Brain microvascular endothelial cell (primary cell): ENCODE results near the gene CEBPG.

Experiments used
- DNase-seq: peaks from one replicate; pipeline ENCODE4 v3.0.0-alpha.2; 2020
- H3K27ac ChIP-seq: fragments of 250-450 bp; sonication (Bioruptor Pico); 2 replicates; pipeline ENCODE4 v1.5.1; 2020; ENCODE audit warnings: mild to moderate bottlenecking, moderate library complexity
- H3K27me3 ChIP-seq: fragments of 250-450 bp; sonication (Bioruptor Pico); replicated peaks from 2 replicates; pipeline ENCODE4 v1.5.1; 2020; ENCODE audit warnings: mild to moderate bottlenecking
- H3K36me3 ChIP-seq: fragments of 250-450 bp; sonication (Bioruptor Pico); replicated peaks from 2 replicates; pipeline ENCODE4 v1.5.1; 2020; ENCODE audit warnings: mild to moderate bottlenecking
- H3K4me3 ChIP-seq: 2 replicates; pipeline ENCODE4 v1.5.1; 2011; ENCODE audit warnings: low read depth, mild to moderate bottlenecking, control low read depth, low read length, moderate library complexity
- CTCF ChIP-seq: IDR thresholded peaks from 2 replicates; pipeline ENCODE4 v1.5.1; 2011; ENCODE audit warnings: low read depth, mild to moderate bottlenecking, moderate library complexity, low read length, control low read depth, inconsistent platforms; ENCODE audit errors: missing control alignments
- in situ Hi-C: cut with HindIII; loops from 2 replicates; pipeline ENCODE4 v1.10.0; 2017; ENCODE audit warnings: low sequenced_read_pairs, low pct_ligation_motif_present

Gene CEBPG

GRCh38 chr19:33366127-33366526, 7.4 kb upstream of the CEBPG start:
- Histone ChIP-seq H3K4me3 (no peak overlapping the region), H3K36me3 (no peaks in the 10 kb centered on the region), H3K27ac (no peak overlapping the region), H3K27me3 (peaks cover 2% of the 10 kb centered on the region)
- no peak for DNase-seq
- in situ Hi-C loops, result no loop called here
- no peak for TF ChIP-seq CTCF

DNA sequence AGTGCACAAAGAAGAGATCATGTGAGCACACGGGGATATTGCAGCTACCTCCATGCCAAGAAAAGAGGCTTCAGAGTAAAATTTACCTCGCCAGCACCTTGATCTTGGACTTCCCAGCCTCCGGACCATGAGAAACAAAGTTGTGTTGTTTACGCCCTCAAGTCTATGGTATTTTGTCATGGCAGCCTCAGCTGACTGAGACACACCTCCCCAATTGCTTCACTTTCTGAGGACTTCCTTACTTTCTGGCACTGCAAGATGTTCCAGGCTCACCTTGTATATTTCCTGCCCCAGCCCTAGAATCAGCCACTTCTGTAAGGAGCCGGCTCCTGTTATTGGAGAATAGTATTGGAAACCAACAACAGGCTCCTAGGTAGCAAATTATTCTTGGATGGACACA, 6.6 kb upstream of the CEBPG start:
- in situ Hi-C loops, result no loop called here
- no peaks in the 10 kb centered on the region for H3K36me3 ChIP-seq
- DNase-seq, result no peak
- no peak overlapping the region for H3K4me3 ChIP-seq
- TF ChIP-seq CTCF, result no peak
- no peak overlapping the region for H3K27ac ChIP-seq
- peaks cover 2% of the 10 kb centered on the region for H3K27me3 ChIP-seq

- DNase-seq, result peak; percentile 36
- H3K27ac ChIP-seq, result no peak overlapping the region
- in situ Hi-C loops, result no loop called here
- no peaks in the 10 kb centered on the region for H3K27me3 ChIP-seq
- no peaks in the 10 kb centered on the region for H3K36me3 ChIP-seq
- H3K4me3 ChIP-seq, result no peak overlapping the region
- no peak for TF ChIP-seq CTCF
These were observed 5.2 kb upstream of the CEBPG start for GRCh38 chr19:33368074-33368864.

- no peak overlapping the region for H3K4me3 ChIP-seq
- no peak overlapping the region for H3K27ac ChIP-seq
- H3K36me3 ChIP-seq, result no peaks in the 10 kb centered on the region
- no peak for DNase-seq
- no peaks in the 10 kb centered on the region for H3K27me3 ChIP-seq
- in situ Hi-C loops, result no loop called here
- no peak for TF ChIP-seq CTCF
These were observed 2.7 kb upstream of the CEBPG start for GRCh38 chr19:33370783-33371182.

DNA sequence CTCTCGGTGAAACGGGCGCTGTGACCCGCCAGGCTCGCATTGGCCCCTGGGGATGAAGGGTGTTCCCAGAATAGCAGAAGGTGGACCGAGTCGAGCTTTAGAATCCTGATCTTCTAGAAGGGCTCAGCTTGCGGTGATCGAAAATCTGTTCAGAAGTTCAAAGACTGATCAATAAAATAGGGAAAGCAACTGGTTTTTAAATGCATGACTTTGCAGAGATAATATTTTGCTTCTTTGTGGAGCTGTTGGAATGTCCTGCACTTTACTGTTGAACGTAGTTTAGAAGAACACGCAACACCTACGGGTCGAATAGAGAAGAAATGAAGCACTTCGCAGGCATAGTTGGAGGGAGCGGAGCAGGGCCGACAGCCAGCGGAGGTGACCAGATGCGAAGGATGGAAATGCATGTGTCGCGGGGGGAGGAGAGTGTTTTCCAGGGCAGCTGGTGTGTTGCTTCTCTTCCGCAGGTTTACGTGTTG, 766 bp downstream of the CEBPG start:
- Histone ChIP-seq H3K27me3 (no peaks in the 10 kb centered on the region), H3K36me3 (no peaks in the 10 kb centered on the region), H3K27ac (peak overlapping the region; percentile 96), H3K4me3 (peak overlapping the region; percentile 73)
- DNase-seq, result no peak
- TF ChIP-seq CTCF, result peak; percentile 12
- in situ Hi-C loops, result no loop called here
